ENCODE measurements around the gene COLGALT1. TPM values are rescaled to one million over a fixed set of nuclear protein-coding genes. Genes with fewer than 3 reads are reported as not detected.

COLGALT1 gene
- total and polyA plus RNA-seq, 9 of the 15 experiments (the other 6 are each of a cell fraction or from before 2014, with no cell fraction given): 4.9 to 119 (median 82.6) TPM

GRCh38 chr19:17624314-17624991, 69.0 kb downstream of the COLGALT1 start:
- no peak overlapping the region for H2AFZ ChIP-seq (ENCODE audit: low read depth, low read length)

More at GRCh38 chr19:17624314-17624991, 69.0 kb downstream of the COLGALT1 start:
- intact Hi-C loops (cut with micrococcal nuclease): no loop called here
- DNase-seq (ENCODE audit: extremely low read depth in 1 of 4, low spot score in 3 of 4) (no peak), FAIRE-seq (no peak), ATAC-seq (no peak)
- Histone ChIP-seq H3K4me1 (replicated peaks in 1 of 2; ENCODE audit: control insufficient read depth in 2 of 2, insufficient read depth in 2 of 2, low read length in 2 of 2) (peaks cover 0 to 6% of the 10 kb centered on the region in 2 experiments; a peak in 1 of 5 replicates), H3K4me3 (no peak overlapping the region), H3K9me1 (ENCODE audit: control insufficient read depth, insufficient read depth, low read length) (no peaks in the 10 kb centered on the region), H3K27ac (ENCODE audit: extremely low read depth, low read depth, low read length) (no peak overlapping the region), H3K27me3 (ENCODE audit: control insufficient read depth in 2 of 2, insufficient read depth in 2 of 2, low read length in 2 of 2) (peaks cover 3 to 14% of the 10 kb centered on the region in 2 experiments; a peak in 3 of 5 replicates), H3K4me2 (ENCODE audit: insufficient read depth, low read length) (no peak overlapping the region), H3K79me2 (ENCODE audit: control insufficient read depth, insufficient read depth, low read length) (no peaks in the 10 kb centered on the region), H3K9ac (ENCODE audit: insufficient read depth in 1 of 2, low read depth in 2 of 2, low read length in 2 of 2) (no peak overlapping the region), H4K20me1 (replicated peaks; ENCODE audit: control insufficient read depth, insufficient read depth, low read length) (no peaks in the 10 kb centered on the region; the same call in 1 of the 2 replicates), H3K36me3 (ENCODE audit: control insufficient read depth, insufficient read depth, low read length) (no peaks in the 10 kb centered on the region), H3K9me3 (replicated peaks; ENCODE audit: control insufficient read depth, insufficient read depth, low read depth, low read length) (peaks cover 8% of the 10 kb centered on the region; the same call in 1 of the 2 replicates)
- POLR2A ChIA-PET: no interaction called here
- TF ChIP-seq NR2C2 (CRISPR knock-in tag; IDR thresholded peaks at IDR 0.05) (peak; percentile 85), NR2C2 (tag; IDR thresholded peaks at IDR 0.05) (peak; percentile 89), ESRRA (IDR thresholded peaks at IDR 0.05; ENCODE audit: borderline replicate concordance, low read depth) (peak; percentile 93), HNRNPLL (IDR thresholded peaks at IDR 0.05; ENCODE audit: low read depth, low read length, poor library complexity, severe bottlenecking) (no peak), NR2C1 (IDR thresholded peaks at IDR 0.05) (peak; percentile 91), NR2C1 (tag; IDR thresholded peaks at IDR 0.05) (peak; percentile 91), ESRRB (CRISPR knock-in tag; IDR thresholded peaks at IDR 0.05; ENCODE audit: borderline replicate concordance) (no peak), RERE (CRISPR knock-in tag; IDR thresholded peaks at IDR 0.05; ENCODE audit: borderline replicate concordance) (no peak), ZNF740 (CRISPR knock-in tag; IDR thresholded peaks at IDR 0.05) (0 out of 2 replicates have a peak, but pooled peaks have one; percentile 32), ZNF740 (tag; IDR thresholded peaks at IDR 0.05) (no peak), TRIM24 (IDR thresholded peaks at IDR 0.05) (0 out of 4 replicates have a peak, but pooled peaks of 1 of the 2 experiments have one; percentile 10), HDAC8 (tag; IDR thresholded peaks at IDR 0.05) (no peak)
- in situ Hi-C loops (cut with MboI): no loop called here
- no TSS peak for BruUV-seq (replicated peaks)
- 11% methylated on average over 15 of the region's 16 CpGs for WGBS (ENCODE audit: insufficient coverage, low coverage, missing lambda C conversion rate)
- CTCF ChIA-PET (ENCODE audit: low intra/inter-chr PET ratio): no interaction called here

Measured in K562 (cell line).